ENCODE results near the gene LIPF. TPM values are rescaled to one million over a fixed set of nuclear protein-coding genes. Genes with fewer than 3 reads are reported as not detected.

LIPF gene
- total RNA-seq, 1 experiment from 2014 or later = not detected

DNA sequence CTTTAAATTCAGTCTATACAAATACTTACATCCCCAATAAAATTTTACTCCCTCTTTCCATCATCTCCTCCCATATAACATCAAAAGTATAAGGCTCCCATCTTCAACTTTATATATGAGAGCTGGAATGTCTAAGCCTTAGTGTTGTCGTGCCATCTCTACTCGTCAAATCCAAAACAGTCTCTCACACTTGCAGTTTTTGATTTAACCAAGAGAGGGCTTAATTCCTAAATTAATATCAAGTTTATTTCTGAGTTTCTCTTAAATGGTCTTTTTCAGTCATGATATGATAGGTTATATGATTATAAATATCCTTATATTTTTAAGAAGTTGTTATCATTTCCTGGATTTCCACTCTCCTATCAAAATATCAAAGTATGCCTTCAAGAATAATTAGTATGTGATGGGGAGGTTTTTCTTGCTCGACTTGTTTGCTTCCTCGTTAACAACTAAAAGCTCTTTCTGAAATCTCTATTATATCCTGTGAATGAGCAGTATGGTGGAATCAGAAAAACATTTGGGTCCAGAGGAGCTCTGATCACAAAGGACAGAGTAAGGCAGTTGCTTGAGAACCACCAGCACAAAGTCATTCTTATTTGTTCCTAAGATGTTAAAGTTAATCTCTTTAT, 29.3 kb downstream of the LIPF start:
- Mint-ChIP-seq H3K4me3 (no peak overlapping the region), H3K27me3 (ENCODE audit: low read depth) (peaks cover 83% of the 10 kb centered on the region), H3K27ac (no peak overlapping the region), H3K4me1 (no peaks in the 10 kb centered on the region), H3K36me3 (no peaks in the 10 kb centered on the region), H3K9me3 (no peaks in the 10 kb centered on the region)
- ChIA-PET CTCF (interaction anchor here (1.3 to 2.1 kb wide), 4 partner anchors 10 to 111 kb away, joined by 3 to 16 read pairs (median 5); partner anchors contain the start of gene RNLS), POLR2A (no interaction called here)
- DNase-seq (ENCODE audit: low spot score) (no peak), ATAC-seq (no peak)
- TF ChIP-seq, protein P1, sequence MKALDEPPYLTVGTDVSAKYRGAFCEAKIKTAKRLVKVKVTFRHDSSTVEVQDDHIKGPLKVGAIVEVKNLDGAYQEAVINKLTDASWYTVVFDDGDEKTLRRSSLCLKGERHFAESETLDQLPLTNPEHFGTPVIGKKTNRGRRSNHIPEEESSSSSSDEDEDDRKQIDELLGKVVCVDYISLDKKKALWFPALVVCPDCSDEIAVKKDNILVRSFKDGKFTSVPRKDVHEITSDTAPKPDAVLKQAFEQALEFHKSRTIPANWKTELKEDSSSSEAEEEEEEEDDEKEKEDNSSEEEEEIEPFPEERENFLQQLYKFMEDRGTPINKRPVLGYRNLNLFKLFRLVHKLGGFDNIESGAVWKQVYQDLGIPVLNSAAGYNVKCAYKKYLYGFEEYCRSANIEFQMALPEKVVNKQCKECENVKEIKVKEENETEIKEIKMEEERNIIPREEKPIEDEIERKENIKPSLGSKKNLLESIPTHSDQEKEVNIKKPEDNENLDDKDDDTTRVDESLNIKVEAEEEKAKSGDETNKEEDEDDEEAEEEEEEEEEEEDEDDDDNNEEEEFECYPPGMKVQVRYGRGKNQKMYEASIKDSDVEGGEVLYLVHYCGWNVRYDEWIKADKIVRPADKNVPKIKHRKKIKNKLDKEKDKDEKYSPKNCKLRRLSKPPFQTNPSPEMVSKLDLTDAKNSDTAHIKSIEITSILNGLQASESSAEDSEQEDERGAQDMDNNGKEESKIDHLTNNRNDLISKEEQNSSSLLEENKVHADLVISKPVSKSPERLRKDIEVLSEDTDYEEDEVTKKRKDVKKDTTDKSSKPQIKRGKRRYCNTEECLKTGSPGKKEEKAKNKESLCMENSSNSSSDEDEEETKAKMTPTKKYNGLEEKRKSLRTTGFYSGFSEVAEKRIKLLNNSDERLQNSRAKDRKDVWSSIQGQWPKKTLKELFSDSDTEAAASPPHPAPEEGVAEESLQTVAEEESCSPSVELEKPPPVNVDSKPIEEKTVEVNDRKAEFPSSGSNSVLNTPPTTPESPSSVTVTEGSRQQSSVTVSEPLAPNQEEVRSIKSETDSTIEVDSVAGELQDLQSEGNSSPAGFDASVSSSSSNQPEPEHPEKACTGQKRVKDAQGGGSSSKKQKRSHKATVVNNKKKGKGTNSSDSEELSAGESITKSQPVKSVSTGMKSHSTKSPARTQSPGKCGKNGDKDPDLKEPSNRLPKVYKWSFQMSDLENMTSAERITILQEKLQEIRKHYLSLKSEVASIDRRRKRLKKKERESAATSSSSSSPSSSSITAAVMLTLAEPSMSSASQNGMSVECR (CRISPR knock-in tag; IDR thresholded peaks at IDR 0.05; ENCODE audit: borderline replicate concordance) = no peak
- no peak for TF ChIP-seq GRHL2 (CRISPR knock-in tag; IDR thresholded peaks at IDR 0.05; ENCODE audit: insufficient replicate concordance, severe bottlenecking)
- TF ChIP-seq ZNF138 (CRISPR knock-in tag; conservative IDR thresholded peaks at IDR 0.05) = no peak
- no peak for TF ChIP-seq JAZF1 (CRISPR knock-in tag; IDR thresholded peaks at IDR 0.05)
- no peak for TF ChIP-seq ZNF232 (CRISPR knock-in tag; IDR thresholded peaks at IDR 0.05)
- TF ChIP-seq, protein P2, sequence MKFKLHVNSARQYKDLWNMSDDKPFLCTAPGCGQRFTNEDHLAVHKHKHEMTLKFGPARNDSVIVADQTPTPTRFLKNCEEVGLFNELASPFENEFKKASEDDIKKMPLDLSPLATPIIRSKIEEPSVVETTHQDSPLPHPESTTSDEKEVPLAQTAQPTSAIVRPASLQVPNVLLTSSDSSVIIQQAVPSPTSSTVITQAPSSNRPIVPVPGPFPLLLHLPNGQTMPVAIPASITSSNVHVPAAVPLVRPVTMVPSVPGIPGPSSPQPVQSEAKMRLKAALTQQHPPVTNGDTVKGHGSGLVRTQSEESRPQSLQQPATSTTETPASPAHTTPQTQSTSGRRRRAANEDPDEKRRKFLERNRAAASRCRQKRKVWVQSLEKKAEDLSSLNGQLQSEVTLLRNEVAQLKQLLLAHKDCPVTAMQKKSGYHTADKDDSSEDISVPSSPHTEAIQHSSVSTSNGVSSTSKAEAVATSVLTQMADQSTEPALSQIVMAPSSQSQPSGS (CRISPR knock-in tag; IDR thresholded peaks at IDR 0.05; ENCODE audit: borderline replicate concordance, low read depth) = no peak
- TF ChIP-seq, protein P3, sequence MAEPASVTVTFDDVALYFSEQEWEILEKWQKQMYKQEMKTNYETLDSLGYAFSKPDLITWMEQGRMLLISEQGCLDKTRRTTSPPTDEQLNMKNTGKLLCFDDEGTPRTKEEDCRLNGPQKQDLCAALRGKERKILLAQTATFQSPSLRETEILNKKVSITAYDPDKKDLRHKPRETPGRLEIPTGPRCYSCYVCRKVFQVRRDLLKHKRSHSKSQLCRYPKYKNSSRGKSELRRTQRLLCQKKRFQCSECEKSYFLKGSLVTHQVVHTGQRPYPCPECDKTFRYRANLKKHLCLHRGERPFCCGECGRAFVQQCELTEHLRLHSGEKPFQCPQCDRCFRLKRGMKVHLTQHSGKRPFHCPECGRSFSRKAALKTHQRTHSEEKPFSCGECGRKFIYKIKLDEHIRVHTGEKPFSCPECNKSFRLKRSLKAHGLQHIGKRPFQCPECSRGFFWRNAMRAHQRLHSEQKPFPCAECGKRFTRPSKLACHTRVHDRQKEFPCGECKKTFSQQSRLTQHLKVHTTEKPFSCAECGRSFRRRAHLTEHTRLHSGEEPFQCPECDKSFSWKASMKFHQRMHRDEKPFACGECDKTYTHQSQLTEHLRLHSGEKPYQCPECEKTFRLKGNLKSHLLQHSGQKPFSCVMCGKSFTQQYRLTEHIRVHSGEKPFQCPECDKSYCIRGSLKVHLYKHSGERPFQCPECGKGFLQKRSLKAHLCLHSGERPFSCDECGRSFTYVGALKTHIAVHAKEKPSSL (CRISPR knock-in tag; conservative IDR thresholded peaks at IDR 0.05) = no peak
- TF ChIP-seq IRF2 (CRISPR knock-in tag; IDR thresholded peaks at IDR 0.05; ENCODE audit: borderline replicate concordance, low read depth) = no peak
- TF ChIP-seq, protein P4, sequence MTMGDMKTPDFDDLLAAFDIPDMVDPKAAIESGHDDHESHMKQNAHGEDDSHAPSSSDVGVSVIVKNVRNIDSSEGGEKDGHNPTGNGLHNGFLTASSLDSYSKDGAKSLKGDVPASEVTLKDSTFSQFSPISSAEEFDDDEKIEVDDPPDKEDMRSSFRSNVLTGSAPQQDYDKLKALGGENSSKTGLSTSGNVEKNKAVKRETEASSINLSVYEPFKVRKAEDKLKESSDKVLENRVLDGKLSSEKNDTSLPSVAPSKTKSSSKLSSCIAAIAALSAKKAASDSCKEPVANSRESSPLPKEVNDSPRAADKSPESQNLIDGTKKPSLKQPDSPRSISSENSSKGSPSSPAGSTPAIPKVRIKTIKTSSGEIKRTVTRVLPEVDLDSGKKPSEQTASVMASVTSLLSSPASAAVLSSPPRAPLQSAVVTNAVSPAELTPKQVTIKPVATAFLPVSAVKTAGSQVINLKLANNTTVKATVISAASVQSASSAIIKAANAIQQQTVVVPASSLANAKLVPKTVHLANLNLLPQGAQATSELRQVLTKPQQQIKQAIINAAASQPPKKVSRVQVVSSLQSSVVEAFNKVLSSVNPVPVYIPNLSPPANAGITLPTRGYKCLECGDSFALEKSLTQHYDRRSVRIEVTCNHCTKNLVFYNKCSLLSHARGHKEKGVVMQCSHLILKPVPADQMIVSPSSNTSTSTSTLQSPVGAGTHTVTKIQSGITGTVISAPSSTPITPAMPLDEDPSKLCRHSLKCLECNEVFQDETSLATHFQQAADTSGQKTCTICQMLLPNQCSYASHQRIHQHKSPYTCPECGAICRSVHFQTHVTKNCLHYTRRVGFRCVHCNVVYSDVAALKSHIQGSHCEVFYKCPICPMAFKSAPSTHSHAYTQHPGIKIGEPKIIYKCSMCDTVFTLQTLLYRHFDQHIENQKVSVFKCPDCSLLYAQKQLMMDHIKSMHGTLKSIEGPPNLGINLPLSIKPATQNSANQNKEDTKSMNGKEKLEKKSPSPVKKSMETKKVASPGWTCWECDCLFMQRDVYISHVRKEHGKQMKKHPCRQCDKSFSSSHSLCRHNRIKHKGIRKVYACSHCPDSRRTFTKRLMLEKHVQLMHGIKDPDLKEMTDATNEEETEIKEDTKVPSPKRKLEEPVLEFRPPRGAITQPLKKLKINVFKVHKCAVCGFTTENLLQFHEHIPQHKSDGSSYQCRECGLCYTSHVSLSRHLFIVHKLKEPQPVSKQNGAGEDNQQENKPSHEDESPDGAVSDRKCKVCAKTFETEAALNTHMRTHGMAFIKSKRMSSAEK (CRISPR knock-in tag; IDR thresholded peaks at IDR 0.05; ENCODE audit: borderline replicate concordance) = no peak
- TF ChIP-seq, protein P5, sequence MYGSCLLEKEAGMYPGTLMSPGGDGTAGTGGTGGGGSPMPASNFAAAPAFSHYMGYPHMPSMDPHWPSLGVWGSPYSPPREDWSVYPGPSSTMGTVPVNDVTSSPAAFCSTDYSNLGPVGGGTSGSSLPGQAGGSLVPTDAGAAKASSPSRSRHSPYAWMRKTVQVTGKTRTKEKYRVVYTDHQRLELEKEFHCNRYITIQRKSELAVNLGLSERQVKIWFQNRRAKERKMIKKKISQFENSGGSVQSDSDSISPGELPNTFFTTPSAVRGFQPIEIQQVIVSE (CRISPR knock-in tag; IDR thresholded peaks at IDR 0.05; ENCODE audit: borderline replicate concordance) = no peak
- no peak for TF ChIP-seq CREM (CRISPR knock-in tag; IDR thresholded peaks at IDR 0.05)
- no peak for TF ChIP-seq TEAD4 (CRISPR knock-in tag; IDR thresholded peaks at IDR 0.05)
- TF ChIP-seq, protein P6, sequence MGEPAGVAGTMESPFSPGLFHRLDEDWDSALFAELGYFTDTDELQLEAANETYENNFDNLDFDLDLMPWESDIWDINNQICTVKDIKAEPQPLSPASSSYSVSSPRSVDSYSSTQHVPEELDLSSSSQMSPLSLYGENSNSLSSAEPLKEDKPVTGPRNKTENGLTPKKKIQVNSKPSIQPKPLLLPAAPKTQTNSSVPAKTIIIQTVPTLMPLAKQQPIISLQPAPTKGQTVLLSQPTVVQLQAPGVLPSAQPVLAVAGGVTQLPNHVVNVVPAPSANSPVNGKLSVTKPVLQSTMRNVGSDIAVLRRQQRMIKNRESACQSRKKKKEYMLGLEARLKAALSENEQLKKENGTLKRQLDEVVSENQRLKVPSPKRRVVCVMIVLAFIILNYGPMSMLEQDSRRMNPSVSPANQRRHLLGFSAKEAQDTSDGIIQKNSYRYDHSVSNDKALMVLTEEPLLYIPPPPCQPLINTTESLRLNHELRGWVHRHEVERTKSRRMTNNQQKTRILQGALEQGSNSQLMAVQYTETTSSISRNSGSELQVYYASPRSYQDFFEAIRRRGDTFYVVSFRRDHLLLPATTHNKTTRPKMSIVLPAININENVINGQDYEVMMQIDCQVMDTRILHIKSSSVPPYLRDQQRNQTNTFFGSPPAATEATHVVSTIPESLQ (CRISPR knock-in tag; IDR thresholded peaks at IDR 0.05) = no peak
- TF ChIP-seq, protein P7, sequence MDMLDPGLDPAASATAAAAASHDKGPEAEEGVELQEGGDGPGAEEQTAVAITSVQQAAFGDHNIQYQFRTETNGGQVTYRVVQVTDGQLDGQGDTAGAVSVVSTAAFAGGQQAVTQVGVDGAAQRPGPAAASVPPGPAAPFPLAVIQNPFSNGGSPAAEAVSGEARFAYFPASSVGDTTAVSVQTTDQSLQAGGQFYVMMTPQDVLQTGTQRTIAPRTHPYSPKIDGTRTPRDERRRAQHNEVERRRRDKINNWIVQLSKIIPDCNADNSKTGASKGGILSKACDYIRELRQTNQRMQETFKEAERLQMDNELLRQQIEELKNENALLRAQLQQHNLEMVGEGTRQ (CRISPR knock-in tag; IDR thresholded peaks at IDR 0.05) = no peak
- TF ChIP-seq KAT7 (CRISPR knock-in tag; IDR thresholded peaks at IDR 0.05; ENCODE audit: borderline replicate concordance) = no peak
- TF ChIP-seq, protein P8, sequence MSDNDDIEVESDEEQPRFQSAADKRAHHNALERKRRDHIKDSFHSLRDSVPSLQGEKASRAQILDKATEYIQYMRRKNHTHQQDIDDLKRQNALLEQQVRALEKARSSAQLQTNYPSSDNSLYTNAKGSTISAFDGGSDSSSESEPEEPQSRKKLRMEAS (CRISPR knock-in tag; IDR thresholded peaks at IDR 0.05) = no peak
- TF ChIP-seq JUN (CRISPR knock-in tag; IDR thresholded peaks at IDR 0.05) = no peak

Measured in WTC11 (cell line).